HG02852 (cell line): ENCODE measurements around the gene COL18A1.

Source experiments
- ATAC-seq: cut with Tn5 transposase; IDR thresholded peaks from one replicate; pipeline ENCODE4 v1.9.1; 2021; ENCODE audit warnings: mild to moderate bottlenecking, moderate library complexity; ENCODE audit not compliant: unreplicated experiment

The COL18A1 gene

DNA sequence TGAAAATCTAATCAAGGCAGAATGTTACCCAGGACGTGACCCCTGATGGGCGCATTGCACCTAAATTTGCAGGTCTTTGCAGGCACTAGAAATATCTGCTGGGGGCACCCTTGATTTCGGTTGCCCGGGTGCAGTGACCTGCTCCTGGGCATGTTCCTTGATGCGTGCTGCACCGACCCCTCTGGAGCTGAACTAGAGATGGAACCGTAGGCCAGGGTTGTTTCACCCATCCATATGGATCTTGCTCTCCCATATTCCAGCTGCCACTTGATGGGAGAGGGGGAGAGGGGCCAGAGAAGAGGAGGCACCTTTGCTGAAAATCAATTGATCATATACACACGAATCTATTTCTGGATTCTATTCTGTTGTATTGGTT lies 8.4 kb upstream of the COL18A1 start:
- no peak for ATAC-seq

GRCh38 chr21:45397381-45397780 lies 7.6 kb upstream of the COL18A1 start:
- ATAC-seq, result no peak

DNA sequence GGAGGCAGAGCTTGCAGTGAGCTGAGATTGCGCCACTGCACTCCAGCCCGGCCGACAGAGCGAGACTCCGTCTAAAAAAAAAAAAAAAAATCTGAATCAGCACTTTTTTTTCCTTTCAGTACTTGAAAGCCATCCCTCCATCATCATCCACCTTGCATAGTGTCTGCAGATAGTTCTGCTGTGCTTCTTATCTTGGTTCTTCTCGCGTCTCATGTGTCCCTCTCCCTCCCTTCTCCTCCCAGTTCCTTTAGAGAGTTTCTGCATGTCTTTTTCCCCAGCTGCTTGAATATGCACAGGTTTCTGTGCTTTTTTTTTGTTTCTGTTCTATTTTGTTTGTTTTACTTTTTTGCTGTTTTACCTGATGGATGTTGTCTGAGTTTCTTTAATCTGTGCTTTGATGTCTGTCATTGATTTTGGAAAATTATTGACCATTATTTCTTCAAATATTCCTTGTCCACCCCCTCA lies 3.9 kb upstream of the COL18A1 start:
- no peak for ATAC-seq

GRCh38 chr21:45401916-45402900 lies 2.8 kb upstream of the COL18A1 start:
- ATAC-seq, result no peak

DNA sequence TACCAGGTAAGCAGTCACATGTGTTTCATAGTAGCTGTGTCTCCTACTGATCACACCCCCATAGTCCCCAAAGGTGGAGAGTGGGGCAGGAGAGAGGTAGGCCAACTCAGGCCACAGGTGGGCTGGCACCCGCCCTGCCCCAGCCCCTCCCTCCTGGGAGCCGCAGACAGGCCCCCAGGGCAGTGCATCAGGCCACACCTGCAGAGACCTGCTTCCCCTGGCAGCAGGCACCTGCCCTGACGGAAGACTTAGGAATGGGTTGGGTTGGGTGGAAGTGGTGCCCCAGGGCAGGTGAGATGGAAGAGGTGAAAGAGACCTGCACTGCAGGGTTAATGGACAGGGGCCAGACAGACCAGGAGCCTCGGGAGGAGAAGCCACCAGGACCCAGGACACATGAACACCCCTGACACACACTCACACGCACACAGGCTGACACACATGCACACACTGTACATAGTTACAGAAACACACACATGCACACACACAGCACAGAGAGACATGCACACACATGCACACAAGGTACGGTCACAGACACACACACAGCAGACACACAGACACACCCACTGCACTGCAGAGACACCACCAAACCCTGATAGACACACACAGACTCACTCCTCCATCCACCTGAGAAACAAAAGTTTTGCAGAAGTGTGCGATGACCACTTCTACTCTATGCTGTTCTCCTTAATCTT lies 1.7 kb upstream of the COL18A1 start:
- no peak for ATAC-seq

DNA sequence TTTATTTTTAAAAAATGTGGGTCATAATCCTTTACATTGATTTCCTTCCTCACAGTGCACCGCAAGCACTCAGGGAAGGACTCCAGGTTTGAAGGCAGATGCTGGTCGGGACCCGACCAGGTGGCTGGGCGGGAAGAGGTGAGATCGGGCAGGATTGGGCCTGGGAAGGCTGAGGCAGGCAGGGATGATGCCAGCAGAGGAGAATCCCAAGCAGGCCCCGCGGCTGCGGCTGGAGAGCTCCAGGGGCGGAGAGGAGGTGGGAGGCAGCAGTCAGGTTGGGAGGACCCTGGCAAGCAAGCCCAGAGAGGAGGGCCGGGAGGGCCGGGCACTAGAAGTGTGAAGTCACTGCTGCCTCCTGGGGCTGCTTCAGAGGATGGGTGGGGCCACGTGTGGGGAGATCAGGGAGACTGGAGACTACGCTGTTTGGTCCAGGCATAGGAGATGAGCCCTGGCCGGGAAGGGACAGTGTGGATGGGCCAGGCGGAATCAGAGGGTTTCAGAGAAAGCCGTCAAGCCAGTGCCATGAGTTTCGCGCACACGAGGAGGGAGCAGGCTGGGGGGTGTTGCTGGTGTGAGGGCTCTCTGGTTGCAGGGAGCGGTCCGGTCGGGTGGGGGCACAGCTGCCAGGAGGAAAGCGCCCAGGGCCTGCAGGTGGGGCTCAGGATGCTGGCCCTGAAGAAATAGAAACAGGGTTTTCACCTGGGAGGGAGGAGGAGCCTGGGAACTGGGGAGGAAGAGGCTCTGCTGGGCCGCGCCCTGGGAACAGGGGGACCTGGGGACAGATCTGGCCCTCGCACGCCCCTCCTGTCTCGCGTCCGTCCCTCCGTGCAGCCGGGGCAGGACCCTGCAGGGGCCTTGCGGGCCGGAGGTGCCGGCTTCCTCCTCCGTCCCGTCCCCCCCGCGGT lies 888 bp upstream of the COL18A1 start:
- no peak for ATAC-seq

- no peak for ATAC-seq
Measured at GRCh38 chr21:45405271-45405818, 380 bp downstream of the COL18A1 start.

GRCh38 chr21:45405819-45406762 lies 1.1 kb downstream of the COL18A1 start:
- ATAC-seq, result no peak

DNA sequence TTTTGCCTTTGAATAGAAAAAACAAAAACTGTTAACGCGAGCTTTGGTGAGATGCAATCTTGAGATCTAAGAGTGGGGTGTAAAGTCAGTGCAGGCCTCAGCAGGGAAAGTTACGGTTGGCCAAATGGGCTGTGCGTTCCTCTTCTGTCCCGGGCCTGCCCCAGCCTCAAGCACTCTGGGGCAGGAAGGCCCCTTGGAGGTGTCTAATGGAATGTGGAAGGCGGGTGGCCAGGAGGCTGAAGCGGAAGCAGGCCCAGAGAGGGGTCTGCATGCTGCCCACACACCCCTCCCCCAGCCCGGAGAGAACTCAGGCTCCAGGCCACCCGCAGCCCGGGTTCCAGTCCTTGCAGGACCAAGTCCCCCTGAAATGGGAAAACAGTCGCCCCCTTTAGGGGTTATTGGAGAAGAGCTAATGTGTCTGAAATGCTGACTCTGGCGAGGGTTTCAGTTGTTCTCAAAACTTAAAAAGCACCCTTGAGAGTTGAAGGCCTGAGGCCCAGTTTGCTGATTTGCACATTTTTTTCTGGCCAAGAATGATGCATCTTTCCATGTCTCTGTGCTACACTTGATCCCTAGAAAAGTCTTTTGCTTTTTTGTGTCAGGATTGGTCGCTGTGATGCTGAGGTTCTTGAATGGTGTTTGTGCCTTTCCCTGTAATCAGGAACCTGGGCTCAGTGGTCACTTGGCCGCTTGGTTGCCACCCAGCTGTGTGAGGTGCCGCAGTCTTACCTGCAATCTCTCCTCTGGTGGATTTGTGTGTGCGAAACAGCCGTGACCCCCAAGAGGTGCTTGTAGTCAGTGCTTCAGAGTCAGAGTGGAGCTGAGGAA lies 2.0 kb downstream of the COL18A1 start:
- no peak for ATAC-seq

DNA sequence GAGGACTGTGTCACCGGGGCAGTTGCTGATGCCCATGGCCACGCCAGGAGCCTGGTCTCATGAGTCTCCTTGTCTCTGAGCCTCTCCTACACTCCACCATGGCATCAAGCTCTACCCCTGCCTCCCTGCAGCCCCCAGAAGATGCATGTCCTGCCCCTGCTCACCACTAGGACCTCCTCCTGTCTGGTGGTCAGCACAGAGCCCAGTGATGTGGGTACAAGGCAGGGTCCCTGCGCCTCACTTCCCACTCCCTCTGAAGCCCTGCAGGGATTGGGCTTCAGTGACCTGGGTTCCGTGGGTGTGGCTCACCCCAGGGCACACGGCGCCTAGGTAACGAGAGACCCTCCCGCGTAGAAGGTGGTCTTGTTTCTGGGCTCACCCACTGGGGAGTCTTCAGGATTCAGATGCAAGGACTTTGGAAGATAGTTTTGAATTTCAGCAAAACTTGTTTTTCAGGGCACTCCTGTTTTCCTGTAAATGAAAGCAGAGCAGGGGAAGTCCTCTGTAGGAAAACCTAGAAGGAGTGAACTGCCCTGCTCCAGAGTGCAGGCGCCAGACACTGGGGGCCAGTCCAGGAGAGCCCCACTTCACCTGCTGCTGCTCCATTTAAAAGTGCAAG lies 2.8 kb downstream of the COL18A1 start:
- ATAC-seq, result no peak

- ATAC-seq, result no peak
Measured at GRCh38 chr21:45408271-45408791, 3.4 kb downstream of the COL18A1 start.

DNA sequence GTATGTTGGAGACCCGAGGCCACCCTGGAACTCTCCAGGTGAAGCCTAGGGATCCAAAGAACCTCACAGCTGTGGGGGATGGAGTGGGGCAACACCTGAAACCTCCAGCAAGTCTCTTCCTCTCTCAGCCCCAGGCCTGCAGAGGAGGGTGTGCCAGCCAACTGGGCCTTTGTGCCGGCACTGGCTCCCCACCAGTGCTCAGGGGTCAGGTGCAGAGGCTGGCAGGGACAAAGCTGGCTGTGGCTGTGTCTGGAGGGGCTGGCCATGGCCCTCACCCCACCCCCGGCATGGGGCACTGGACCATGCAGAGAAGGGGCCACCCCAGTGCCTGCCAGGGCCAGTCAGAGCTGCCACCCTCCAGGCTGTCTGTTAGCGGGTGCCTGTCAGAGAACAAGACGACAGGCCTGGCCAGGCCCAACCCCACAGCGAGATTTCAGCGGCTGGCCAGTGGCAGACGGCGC lies 3.9 kb downstream of the COL18A1 start:
- no peak for ATAC-seq

DNA sequence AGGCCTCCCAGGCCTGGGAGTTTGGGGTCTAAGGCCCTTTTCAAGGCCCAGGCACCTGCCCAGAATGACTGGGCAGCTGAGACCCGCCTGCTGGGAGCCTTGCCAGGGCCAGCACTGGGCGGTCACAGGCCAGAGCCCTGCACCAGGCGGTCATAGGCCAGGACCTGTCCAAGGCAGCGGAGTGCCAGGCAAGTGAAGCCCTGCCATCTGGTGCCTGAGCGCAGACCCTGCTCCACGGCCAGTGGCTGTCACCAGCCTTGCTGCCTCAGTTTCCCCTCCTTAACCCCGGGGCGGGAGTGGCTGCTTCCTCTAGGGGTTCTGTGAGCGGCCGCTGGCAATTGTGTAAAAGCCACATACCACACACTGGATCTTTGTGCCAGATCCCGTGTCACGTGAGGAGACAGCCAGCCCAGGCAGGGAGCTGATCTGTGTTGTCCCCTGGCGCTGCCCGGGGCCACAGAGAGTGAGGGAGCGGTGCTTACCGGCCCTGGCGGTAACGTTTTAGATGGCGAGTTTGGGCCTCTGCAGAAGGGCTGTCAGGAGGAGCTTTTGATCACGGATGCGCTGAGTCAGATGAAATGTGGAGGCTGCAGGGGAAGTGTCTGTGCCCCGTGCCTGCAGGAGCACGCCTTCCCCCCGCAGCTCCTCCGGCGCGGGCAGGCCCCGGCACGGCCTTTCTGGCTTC lies 4.6 kb downstream of the COL18A1 start:
- no peak for ATAC-seq

GRCh38 chr21:45410151-45410864 lies 5.3 kb downstream of the COL18A1 start:
- no peak for ATAC-seq

DNA sequence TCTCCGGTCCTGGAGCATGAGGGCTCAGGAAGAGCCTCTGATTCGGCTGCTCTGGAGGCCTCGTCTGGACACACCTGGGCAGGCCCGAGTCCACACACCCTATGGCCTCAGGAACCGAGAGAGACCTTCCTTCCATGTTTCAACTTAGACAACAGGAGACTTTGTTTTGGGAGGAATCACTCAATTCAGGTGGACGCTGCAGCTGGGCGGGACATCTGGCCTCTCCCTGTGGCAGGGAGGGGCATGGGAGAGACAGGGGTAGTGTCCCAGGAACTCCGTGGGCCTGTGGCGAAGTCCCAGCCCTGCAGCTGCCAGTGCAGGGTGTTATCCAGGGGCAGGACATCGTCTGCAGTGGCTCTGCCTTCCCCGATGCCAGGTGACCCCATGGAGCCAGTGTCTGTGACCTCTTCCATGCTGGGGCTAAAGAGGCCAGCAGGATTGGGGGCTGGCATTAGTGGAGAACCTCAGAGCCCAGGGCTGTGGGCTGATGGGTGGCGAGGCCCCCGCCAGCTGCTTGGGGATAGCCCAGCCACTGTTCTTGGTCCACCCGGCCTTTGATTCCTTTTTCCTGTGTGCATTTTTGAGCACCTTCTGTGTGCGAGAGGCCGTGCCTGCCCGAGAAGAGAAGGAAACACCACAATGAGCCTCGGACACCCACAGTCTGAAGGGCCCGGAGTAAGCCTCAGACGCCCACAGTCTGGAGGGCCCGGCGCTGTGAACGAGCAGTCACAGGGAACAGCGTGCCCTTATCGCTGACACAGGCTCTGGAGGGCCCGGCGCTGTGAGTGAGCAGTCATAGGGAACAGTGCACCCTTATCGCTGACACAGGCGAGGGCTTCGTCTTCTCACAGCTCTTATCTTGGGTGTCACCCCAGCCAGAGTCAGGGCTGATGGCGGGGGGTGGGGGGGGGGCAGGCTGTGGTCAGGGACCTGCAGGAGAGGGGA lies 6.2 kb downstream of the COL18A1 start:
- no peak for ATAC-seq

DNA sequence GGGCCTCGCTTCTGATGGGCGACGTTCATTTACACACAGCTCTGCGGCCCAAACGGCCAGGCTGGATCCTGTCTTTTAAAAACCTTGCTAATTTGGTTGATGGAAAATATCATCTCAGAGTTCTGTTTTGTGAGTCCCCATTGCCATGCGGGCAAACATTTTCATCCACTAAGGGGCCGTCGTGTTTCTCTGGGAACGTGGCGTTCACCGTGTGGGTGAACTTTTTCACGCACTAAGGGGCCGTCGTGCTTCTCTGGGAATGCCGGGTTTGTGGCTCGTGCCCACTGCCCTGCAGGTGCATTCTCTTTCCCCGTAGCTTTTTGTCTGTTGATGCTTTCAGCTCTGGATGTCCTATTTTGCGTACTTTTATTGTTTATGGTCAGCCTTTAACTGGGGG lies 6.8 kb downstream of the COL18A1 start:
- ATAC-seq, result no peak
